GM21786 (cell line): Measurements from ENCODE around the gene RNF220.
"Not testable (repeated sequence)": the region's sequence is repeated elsewhere in the genome, so short reads cannot be mapped to it uniquely, and the experiment has no call there.

Experiments
- ATAC-seq: cut with Tn5 transposase; IDR thresholded peaks from one replicate; pipeline ENCODE4 v1.9.1; 2021; ENCODE audit not compliant: unreplicated experiment

RNF220 gene

DNA sequence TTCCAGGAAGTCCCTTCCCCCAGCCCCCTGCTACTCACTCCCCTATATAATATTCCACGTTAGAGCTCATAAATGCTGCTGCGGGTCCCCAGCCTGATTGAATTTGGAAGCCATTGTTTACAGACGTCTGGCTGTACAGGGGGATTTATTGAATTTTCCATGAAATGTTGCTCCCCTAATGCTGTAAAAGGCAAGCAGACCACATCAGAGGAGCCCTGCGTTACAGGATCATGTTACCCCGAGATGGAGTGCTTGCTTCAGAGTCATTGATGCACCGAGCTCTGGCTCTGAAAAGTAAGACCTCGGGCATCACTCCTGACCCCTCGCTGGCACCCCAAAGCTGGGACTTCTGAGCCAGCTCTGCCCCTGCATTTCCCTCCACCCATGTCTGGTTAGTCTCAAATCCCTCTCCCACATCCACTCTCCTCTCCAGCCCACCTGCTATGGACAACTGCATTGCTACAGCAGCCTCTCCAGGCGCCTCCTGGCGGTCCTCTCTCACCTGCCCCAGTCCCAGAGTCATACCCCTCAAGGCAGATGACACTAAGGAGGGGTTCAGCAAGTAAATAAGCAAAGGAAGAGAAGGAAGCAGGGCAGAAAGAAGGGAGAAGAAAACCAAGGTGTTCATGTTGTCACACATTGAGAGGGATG, 141.5 kb downstream of the RNF220 start:
- no peak for ATAC-seq

DNA sequence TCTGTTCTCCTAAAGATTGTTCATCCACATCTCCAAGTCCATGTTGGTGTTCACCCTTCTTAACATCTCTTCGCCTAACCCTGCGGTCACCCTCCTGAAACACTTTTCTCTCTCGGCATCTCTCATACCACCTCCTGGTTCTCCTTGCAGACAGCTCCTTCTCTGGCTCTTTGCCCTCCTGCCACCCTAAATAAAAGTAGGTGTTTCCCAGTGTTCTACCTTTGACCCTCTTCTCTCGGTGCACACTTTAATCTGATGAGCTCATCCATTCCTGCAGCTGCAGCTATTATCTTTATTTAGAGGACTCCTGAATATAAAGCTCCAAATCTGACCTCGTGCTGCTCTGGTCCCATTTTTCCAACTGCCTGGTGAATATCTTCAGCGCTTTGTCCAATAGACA, 142.3 kb downstream of the RNF220 start:
- no peak for ATAC-seq

GRCh38 chr1:44547837-44548236, 142.8 kb downstream of the RNF220 start:
- no peak for ATAC-seq

DNA sequence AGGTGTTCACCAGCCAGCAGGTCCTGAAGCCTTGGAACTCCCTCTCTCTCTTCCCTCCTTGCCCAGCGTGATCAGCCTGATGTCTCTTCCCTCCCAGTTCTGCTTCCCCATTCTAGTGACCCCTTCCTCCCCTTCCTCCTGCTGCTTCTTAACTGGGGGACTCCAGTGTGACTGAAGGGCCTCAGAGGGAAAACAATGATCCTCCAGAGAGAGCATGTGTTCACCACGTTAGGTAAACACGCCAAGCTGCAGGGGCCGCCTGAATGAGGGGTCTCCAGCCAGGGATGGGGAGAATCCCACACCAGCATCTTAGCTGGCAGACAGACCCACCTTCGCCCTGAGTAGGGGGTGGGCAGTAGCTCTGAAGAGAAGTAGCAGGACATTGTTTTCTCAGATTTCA, 144.5 kb downstream of the RNF220 start:
- ATAC-seq = no peak

GRCh38 chr1:44553127-44553758, 148.2 kb downstream of the RNF220 start:
- ATAC-seq = no peak

GRCh38 chr1:44553771-44554170, 148.7 kb downstream of the RNF220 start:
- ATAC-seq = no peak

DNA sequence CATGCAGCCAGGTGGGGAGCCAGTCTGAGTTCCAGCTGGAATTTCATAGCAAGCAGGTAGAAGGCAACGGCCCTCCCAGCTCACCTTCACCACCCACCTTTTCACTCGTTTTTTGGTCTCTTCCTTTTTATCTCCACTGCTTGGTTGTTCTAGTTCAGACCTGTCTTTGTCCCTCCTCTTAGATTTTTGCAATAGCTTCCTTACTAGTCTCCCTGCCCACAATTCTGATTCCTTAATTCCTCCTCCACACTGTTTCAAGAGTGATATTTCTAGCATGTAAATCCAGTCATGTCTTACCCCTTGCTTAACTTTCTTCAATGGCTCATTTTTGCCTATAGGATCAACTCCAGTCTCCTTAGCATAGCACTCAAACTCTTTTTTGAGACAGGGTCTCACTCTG, 149.7 kb downstream of the RNF220 start:
- ATAC-seq = no peak

- no peak for ATAC-seq
Measured at GRCh38 chr1:44557778-44558177, 152.7 kb downstream of the RNF220 start.

DNA sequence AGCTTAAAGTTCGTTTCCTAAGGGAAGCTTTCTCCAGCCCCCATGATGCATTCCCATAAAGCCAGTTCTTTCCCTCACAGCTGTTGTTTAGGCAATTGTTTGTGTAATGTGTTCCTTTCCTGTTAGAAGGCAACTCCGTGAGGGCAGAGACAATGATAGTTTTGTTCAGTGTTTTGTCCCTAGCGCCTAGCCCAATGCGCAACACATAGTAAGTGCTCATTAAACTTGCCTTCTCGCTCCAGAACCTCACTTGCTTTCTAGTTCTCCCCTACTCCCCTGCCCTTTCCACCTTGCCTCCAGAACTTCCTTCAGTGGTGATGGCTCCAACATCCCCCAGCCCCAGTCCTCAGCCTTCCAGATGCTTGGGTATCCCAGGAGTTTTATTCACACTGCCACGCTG, 153.8 kb downstream of the RNF220 start:
- ATAC-seq = no peak

DNA sequence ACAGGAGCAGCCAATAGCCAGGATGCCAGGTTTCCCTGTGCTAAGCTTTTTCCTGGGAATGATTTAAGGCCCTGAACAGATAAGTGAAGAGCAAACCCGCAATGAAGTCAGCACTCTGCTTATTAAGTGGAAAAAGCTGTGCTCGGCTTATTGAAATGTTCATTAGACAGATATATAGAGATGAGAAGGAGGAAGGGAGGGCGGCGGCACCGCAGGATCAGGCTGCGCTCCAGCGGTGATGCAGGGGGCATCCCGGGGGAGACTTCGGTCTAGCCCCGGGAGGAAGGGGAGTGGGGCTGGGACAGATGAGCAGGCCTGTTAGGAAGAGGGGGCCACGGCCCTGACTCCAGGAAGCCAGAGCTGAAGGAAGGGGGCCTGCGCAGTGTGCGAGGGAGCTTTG, 154.3 kb downstream of the RNF220 start:
- no peak for ATAC-seq

GRCh38 chr1:44559913-44560312, 154.9 kb downstream of the RNF220 start:
- no peak for ATAC-seq

GRCh38 chr1:44560696-44561095, 155.6 kb downstream of the RNF220 start:
- ATAC-seq = not testable (repeated sequence)

DNA sequence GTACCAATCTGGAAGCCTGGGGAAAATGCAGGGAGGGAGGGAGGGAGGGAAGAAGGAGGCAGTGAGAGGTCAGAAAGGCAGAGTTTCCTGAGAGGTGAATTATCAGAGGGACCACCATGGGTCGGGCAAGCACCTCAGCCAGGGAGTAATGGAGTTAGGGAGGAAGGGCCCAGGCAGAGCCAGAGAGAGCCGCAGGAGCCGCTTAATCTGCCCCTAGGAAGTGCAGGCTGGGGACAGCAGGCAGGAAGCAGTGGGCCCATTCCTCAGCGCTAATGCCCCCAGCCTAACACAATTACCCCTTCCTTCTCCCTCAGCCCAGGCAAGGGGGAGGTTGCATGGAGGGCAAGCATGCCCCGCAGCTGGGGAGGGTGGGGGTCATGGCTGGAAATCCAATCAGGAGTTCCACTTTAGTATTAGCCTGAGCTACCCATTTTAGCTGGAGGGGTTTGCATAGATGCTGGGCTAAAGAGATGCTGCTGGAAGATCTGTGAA, 160.2 kb downstream of the RNF220 start:
- ATAC-seq = no peak

DNA sequence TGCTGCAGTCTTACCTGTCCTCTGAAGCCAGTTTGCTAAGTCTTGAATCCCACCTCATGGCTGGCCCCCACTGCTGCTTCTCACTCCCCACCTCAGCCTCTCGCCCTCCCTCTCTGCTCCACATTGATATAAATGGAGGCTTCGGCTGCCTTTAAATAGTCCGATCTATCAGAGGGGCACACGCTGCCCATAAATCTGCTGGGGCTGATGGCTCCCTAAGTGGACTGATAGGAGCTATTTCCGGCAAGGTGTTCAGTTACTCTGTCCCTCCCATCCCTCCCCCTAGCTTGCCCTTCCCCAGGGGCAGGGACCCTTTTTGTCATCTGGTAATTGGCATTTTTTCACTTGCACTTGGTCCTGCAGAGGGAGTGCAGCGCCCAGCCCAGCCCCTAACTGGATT, 160.8 kb downstream of the RNF220 start:
- no peak for ATAC-seq

GRCh38 chr1:44566281-44567046, 161.4 kb downstream of the RNF220 start:
- ATAC-seq = no peak

DNA sequence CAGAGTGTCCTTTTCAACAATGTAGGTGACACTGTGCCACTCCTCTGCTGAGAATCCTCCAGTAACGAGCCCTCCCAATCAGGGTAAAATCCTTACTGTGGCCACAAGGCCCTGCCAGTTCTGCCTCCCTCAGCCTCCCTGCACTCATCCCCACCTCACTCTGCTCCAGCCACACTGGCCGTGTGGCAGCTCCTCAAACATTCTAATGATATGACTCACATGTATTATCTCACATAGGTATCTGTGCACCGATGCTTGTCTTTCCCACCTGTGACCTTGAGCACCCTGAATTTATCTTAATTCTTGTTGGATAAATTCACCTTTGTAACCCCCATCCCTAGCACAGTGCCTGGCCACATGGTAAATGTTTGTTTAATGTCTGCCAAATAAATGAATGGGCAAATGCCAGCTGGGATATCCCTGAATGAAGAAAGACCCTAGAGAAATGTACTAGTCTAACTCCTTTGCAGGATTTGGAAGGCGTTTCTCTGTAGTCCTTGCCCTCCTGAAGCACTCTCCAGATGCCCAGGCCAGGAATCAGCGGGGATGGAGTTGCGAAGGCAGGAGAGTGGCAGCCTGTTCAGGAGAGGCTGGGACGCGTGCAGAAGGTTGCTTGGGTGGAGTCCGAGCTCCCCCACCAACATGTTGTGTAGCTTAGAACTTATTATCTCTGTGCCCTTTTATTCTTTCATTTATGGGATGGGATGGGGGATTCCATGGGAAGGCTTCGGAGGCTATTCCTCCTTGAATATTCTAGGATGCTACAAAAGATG, 163.3 kb downstream of the RNF220 start:
- no peak for ATAC-seq

DNA sequence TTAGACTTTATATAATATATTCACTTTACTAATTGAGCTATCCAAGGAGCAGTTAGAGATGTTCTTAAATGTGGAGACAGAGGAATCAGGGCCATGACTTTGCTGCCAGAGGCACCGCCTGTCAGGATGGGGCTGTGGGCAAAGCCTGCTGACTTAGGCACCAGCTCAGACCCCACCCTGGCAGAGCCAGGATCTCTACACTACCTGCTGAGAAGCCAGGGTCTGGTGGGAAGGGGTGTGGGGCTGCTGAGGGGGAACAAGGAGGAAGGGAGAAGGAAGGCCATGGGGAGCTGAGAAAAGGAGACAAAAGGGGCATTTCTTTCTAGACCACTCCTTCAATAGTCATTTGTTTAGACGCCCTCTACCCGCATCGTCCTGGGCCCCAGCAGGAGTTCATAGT, 164.4 kb downstream of the RNF220 start:
- ATAC-seq = no peak

DNA sequence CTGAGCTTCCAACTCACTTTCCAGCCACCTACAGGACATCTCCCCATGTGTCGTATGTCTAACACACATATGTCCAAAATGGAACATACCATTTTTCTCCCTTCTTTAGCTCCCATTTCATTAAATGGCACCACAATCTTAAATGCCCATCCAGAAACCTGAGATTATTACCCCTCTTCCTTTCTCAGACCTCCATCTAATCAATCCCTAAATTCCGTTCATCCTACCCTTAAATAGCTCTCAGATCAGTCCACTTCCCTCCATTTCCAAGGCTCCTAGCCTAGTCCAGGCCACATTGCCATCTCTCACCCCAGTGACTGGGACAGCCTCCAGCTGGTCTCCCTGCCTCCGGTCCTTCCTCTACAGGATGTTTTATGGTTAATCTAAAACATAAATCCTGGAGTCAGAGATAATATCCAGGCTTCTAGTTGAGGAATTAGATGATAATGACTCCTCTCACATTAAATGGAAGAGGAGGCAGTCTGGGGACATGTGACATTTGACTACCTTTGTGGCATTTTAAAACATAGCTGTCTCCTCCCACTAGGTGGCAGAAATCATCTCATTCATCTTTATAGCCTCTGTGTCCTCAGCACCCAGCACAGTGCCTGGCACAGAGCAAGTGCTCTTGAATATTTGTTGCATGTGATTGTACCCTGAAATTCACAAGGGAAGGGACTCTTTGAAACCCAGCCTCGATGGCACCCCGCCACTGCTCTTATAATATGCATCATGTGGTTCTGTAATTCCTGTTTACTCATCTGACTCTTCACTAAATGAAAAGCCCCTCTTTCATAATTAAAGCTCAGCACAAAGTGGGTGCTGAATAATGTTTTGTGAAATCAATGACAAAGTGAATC, 166.9 kb downstream of the RNF220 start:
- ATAC-seq = no peak

DNA sequence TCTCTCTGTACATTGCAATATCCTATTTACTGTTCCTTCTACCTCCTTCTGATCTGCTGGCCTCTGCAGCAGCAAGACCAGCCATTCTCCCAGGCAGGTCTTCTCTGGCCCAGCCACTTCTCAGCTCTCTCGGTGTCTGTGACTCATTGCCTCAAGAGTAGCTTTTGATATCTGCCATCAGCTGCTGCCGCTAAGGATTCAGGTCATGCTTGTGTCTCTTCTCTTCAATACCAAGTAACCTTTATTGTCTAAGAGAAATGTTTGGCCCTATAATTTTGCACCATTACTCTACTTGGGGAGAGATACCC, 167.5 kb downstream of the RNF220 start:
- ATAC-seq = no peak

DNA sequence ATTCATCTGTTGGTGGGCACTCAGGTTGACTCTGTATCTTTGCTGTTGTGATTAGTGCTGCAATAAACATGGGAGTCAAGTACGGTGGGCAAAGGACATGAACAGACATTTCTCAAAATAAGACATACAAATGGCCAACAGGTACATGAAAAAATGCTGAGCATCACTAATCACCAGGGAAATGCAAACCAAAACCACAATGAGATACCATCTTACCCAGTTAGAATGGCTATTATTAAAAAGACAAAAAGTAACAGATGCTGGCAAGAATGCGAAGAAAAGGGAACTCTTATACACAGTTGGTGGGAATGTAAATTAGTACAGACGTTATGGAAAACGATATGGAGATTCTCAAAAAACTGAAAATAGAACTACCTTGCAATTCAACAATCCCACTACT, 170.3 kb downstream of the RNF220 start:
- no peak for ATAC-seq
